ENCODE results near the gene SNAI3.
"Not testable (repeated sequence)": the region's sequence is repeated elsewhere in the genome, so short reads cannot be mapped to it uniquely, and the experiment has no call there.

The SNAI3 gene

GRCh38 chr16:88669493-88669892, 16.8 kb downstream of the SNAI3 start:
- DNase-seq (ENCODE audit: low spot score): not testable (repeated sequence)

- no peak for DNase-seq (ENCODE audit: low spot score)
These were observed 18.8 kb downstream of the SNAI3 start for GRCh38 chr16:88667461-88667860.

- no peak for DNase-seq (ENCODE audit: low spot score)
These were observed 20.7 kb downstream of the SNAI3 start for GRCh38 chr16:88665570-88665969.

- peak; percentile 84 for DNase-seq (ENCODE audit: low spot score)
These were observed 21.2 kb downstream of the SNAI3 start for GRCh38 chr16:88665148-88665547.

GRCh38 chr16:88662843-88663606, 23.3 kb downstream of the SNAI3 start, which contains the start of gene MVD:
TSS of gene MVD (minus strand) at chr16:88663091. CDS start at chr16:88663080, 11 bp downstream.
- DNase-seq (ENCODE audit: low spot score): peak; percentile 98

- no peak for DNase-seq (ENCODE audit: low spot score)
These were observed 24.0 kb downstream of the SNAI3 start for GRCh38 chr16:88662222-88662842.

GRCh38 chr16:88661468-88661867, 24.8 kb downstream of the SNAI3 start:
- no peak for DNase-seq (ENCODE audit: low spot score)

- DNase-seq (ENCODE audit: low spot score): no peak
These were observed 27.1 kb downstream of the SNAI3 start for GRCh38 chr16:88659160-88659559.

- DNase-seq (ENCODE audit: low spot score): no peak
These were observed 27.6 kb downstream of the SNAI3 start for GRCh38 chr16:88658714-88659113.

GRCh38 chr16:88657371-88657770, 28.9 kb downstream of the SNAI3 start:
- no peak for DNase-seq (ENCODE audit: low spot score)

GRCh38 chr16:88656291-88656980, 29.9 kb downstream of the SNAI3 start:
- DNase-seq (ENCODE audit: low spot score): no peak

GRCh38 chr16:88655733-88656281, 30.5 kb downstream of the SNAI3 start:
- DNase-seq (ENCODE audit: low spot score): no peak

GRCh38 chr16:88655053-88655732, 31.1 kb downstream of the SNAI3 start:
- DNase-seq (ENCODE audit: low spot score): no peak

- DNase-seq (ENCODE audit: low spot score): no peak
These were observed 31.8 kb downstream of the SNAI3 start for GRCh38 chr16:88654363-88655052.

GRCh38 chr16:88653596-88654362, 32.5 kb downstream of the SNAI3 start:
- no peak for DNase-seq (ENCODE audit: low spot score)

- DNase-seq (ENCODE audit: low spot score): no peak
These were observed 33.2 kb downstream of the SNAI3 start for GRCh38 chr16:88653101-88653500.

GRCh38 chr16:88652762-88653063, 33.6 kb downstream of the SNAI3 start:
- DNase-seq (ENCODE audit: low spot score): no peak

- DNase-seq (ENCODE audit: low spot score): no peak
These were observed 34.1 kb downstream of the SNAI3 start for GRCh38 chr16:88651989-88652761.

- peak; percentile 95 for DNase-seq (ENCODE audit: low spot score)
These were observed 34.9 kb downstream of the SNAI3 start for GRCh38 chr16:88651276-88651988.
